Esophagus muscularis mucosa (tissue), 3 donors: ENCODE results near the gene SLA2.

Source experiments
- CTCF ChIP-seq, 3 experiments: fragments of 200-600 bp in 2 of 3; fragments of 450-650 bp in 1 of 3; sonication (generic) in 2 of 3; IDR thresholded peaks; one replicate each; pipeline ENCODE4 v1.5.1; 2017 to 2019; ENCODE audit warnings: antibody characterized with exemption in 3 of 3, mild to moderate bottlenecking in 2 of 3, moderate library complexity in 1 of 3
- POLR2A ChIP-seq: fragments of 450-650 bp; IDR thresholded peaks from one replicate; pipeline ENCODE4 v1.6.1; 2017; ENCODE audit warnings: antibody characterized with exemption, moderate library complexity, mild to moderate bottlenecking, low read depth
- POLR2AphosphoS5 ChIP-seq, 2 donors: sonication (generic); formaldehyde crosslinking; IDR thresholded peaks; one replicate each; pipeline ENCODE4 v1.6.1; 2017; ENCODE audit warnings: antibody characterized with exemption in 2 of 2

- TF ChIP-seq POLR2A (no peak), CTCF (IDR thresholded peaks at IDR 0.05) (no peak), POLR2AphosphoS5 (IDR thresholded peaks at IDR 0.05) (no peak)
Measured at GRCh38 chr20:36578356-36579041, 67.5 kb downstream of the SLA2 start.
